NOMO-1 treated with DMSO at 0.1 percent for 48 hours (cell line): ENCODE data around the gene SCN10A.

Experiments used
- DNase-seq: peaks from one replicate; lab custom pipeline; 2025; ENCODE audit not compliant: unreplicated experiment; lab: John Stamatoyannopoulos, UW

SCN10A gene

DNA sequence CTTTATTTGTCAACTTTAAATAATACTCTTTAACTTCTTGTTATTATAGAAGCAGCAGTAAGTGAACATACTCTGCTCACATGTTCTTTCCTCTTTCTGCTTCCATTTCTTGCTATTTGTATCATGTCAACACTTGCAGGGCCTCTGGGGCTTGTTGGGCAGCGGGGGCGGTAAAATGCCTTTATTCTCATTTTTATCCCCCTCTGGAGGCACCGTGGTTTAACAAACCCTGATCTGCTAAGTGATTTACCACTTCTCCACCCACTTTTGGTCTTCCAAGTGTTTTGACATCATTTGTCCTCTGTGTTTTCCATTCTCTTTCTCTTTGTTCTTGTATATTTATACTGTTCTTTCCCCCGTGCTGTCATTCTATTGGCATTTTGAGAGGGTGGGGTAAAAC lies 33.9 kb downstream of the SCN10A start:
- peak; percentile 6 for DNase-seq

DNA sequence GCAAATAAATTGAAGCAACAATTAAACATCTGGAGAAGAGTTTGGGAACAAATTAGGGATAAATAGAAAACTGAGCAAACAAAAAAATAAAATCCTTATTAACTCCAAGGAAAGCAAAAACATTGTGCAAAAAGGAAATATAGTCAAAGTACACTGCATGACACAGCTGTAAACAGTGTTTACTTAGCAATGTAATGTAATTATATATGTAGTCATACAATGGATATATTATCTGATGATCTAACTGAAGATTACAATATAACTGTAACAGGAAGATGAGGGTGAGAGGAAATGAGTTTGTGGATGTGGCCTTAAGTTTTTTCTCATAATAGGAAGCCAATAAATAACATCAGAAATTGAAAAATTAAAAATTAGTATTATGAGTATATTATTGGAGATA lies 42.5 kb downstream of the SCN10A start:
- no peak for DNase-seq

- DNase-seq = no peak
These were observed 52.4 kb downstream of the SCN10A start for GRCh38 chr3:38763569-38763968.

DNA sequence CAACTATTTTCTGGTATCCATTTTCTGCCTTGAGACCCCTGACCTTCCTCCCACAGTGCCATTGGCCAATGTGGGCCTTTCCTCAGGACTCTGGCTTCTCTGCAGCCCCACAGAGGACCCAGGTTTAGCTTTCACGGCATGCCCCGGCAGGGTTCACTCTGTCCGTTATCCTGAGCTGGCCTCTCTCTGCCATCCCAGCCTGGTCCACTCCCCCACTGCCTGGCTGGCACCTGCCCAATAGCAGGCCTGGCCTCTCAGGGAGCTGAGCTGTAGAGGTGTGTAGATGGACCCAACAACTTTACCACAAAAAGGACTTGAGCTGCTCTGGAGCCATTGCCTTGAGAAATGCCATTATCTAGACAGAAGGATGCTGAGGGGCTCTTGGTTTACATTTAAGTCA lies 57.5 kb downstream of the SCN10A start:
- no peak for DNase-seq

- DNase-seq = no peak
These were observed 58.3 kb downstream of the SCN10A start for GRCh38 chr3:38757721-38758120.

DNA sequence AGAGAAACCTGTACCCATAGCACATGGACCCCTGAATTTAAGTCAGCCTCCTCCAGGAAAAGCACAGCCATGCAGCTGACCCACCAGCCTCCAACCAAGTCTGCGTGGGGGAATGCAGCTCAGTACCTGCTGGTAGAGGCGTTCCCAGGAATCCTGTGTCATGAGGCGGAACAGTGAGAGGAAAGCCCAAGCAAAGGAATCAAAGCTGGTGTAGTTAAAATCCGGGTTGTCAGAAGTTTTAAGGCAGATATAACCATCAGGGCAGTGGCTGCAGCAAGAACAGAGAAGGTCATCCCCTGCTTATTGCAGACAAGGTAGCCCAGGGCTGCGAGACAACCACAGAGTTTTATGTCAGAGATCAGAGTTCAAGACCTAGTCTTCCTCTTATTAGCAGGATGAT lies 59.1 kb downstream of the SCN10A start:
- DNase-seq = no peak

DNA sequence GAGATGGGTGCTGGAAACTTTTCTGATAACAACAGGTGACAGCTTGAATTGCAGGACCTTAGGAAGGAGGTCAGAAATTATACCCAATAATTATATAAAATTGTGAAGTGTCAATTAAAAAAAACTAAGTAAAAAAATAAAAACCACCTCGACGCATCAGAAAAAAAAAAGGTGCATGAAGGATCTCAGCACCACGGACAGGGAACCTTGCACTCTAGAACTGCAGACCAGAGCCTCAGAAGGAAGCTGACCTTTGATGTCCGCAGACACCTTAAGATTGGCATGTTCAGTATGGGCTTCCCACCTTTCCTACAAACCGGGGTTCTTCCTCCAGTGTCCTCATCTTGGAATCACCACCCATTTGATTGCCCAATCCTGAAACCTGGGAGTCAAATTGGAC lies 60.9 kb downstream of the SCN10A start:
- no peak for DNase-seq

DNA sequence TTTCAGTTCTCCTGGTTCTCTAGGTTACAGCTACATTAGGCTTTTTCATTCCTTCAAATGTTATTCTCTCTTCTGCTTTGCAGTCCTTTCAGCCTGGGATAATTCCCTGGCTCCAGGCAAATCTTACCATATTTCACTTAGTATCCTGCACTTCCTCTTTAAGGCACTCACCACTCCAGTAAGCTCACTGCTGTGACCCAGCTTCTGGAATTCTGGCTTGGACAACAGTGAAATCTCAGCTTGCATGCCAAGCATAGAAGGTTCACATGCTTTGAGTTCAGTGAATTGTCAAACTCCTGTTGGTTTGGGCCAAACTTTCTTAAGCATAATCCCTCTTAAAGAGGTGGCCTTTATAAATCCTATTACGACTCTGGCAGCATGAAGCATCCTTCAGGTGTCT lies 69.4 kb downstream of the SCN10A start:
- no peak for DNase-seq

GRCh38 chr3:38743043-38743442 lies 73.0 kb downstream of the SCN10A start:
- DNase-seq = peak; percentile 62

GRCh38 chr3:38742550-38742949 lies 73.5 kb downstream of the SCN10A start:
- no peak for DNase-seq

GRCh38 chr3:38740537-38740936 lies 75.5 kb downstream of the SCN10A start:
- DNase-seq = no peak

DNA sequence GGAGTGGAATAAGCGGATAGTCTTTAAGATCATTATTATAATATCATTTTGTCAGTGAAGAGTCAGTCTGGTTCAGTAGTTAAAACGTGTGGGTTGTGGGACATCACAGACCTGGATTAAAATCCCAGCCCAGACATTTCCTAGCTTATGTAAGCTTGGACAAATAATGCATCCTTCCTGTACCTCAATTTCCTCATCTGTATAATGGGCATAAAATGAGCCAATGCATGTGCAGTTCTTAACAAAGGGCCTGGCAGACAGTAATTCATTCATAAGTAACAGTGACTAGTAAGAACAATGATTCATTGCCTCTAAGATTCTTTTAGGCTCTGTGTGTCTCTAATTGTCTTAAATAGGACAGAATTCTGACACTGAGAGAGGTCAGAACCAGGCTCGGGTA lies 76.1 kb downstream of the SCN10A start:
- DNase-seq = no peak

DNA sequence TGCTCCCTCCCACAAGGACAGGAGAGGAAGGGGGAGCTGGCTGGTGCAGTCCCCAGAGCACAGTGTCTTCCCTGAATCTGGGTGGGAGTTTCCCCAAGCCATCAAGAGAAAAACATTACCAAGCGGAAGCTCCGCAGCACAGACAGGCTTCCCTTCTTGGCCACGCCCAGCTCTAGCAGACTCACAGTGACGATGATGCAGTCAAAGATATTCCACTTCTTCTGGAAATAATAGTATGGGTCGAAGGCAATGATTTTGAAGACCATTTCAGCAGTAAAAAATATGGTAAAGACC lies 76.7 kb downstream of the SCN10A start:
- DNase-seq = no peak

GRCh38 chr3:38738630-38739395 lies 77.2 kb downstream of the SCN10A start:
- DNase-seq = peak; percentile 6

DNA sequence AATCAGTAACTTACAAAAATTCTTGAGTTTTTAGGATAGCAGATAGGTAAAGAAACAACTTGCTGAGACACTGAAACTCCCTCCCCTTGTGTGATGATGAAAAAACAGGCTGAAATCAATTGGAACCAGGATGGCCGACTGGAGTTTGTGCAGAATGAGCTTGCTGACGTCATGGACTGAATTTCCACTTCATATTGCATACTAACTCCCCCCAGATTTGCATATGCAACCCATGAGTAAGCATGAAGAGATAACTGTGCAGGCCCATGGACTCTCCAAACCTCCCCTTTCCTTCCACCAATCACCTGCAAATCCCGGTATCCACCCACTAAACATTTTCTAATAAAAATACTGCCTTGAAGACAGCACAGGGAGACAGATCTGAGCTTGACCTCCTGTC lies 84.5 kb downstream of the SCN10A start:
- DNase-seq = no peak

DNA sequence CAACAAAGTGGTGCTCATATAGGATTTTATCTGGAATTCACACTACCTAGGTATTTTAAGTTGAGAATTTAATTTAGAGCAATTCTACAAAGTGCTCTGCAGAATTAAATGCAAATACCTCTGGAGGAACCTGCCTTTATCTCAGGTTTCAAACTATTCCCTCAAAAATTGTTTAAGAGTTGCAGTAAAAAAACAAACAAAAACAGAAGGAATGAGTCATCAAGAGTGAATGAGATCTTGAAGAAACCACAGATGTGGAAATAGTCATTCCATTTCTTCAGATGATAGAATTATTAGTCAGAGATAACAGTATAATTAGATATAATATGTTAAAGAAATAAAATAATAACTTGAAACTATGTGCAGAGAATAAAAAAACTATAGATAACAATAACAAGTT lies 85.7 kb downstream of the SCN10A start:
- DNase-seq = no peak

DNA sequence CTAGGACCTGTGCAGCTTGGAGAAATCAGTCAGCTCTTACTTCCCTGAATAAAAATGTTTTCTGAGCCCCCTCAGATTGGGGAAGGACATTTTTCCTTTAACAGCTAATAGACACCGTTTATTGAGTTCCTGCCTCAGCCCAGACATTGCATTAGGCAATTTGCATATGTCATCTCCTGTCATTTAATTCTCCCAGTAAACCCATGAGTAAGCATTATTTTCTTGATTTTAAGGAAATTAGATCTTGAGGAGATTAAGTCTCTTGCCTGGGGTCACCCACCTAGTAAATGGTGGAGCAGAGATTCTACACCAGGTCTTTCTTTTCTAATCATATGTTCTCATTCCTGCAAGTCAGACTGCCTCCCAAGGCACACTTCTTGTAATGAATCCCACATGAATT lies 88.0 kb downstream of the SCN10A start:
- DNase-seq = no peak

GRCh38 chr3:38726751-38727150 lies 89.3 kb downstream of the SCN10A start:
- no peak for DNase-seq

- DNase-seq = no peak
These were observed 90.1 kb downstream of the SCN10A start for GRCh38 chr3:38725726-38726419.

DNA sequence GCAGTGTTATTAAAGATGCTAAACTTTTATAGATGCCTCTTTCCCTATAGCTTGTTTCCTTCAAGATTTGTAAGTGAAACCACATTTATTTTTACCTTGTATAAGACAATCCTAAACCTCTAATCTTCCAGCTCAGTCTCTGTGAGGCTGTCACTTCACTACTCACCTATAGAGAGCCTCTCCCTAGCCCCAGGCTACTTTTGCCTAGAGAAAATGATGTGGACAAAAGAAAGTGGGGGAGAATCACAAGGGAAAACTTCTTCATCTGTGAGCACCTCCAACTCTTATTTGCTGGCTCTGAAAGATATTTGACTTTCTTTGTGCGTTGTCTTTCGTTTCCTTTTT lies 91.7 kb downstream of the SCN10A start:
- DNase-seq = no peak

DNA sequence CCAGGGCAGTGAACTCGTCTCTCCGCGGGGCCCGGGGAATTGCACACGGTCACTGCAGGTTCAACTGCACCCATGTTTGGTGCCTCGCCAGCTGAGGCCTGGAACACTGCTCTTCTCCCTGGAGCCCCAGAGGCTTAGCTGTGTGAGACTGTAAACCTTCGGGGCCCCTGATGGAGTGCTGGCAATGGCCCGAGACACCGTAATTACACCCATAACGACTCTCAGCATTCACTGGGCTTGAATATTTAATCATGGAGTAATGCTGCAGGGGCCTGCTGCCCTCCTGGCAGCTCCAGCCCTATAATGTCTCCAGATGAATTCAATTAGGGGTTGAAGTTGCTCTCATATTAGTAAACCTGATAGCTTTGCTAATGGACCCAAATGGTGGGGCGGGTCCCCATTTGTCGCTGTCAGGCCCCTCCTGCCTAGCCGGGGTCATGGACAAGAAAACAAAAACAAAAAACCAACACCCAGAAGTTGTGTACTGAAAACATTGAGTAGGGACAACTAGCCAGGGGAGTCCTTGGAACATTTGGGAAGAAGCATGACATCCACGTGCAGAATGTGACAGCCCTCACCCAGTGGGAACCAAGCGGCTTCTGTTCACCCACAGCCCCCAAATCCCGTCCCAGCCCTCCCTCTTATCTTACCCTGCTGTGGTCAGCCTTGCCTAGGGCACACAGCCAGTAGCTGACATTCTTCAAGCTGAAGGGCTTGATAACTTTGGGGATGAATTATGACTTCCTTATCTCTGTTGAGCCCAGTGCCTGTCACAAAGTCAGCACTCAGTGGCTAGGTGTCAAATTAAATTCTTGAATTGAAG lies 92.2 kb downstream of the SCN10A start:
- DNase-seq = no peak
